ENCODE results near the gene DGKI.

Gene DGKI

GRCh38 chr7:137890449-137890921 lies 43.7 kb upstream of the DGKI start:
- Histone ChIP-seq H3K4me2 (ENCODE audit: low read length) (no peak overlapping the region), H2BK120ac (ENCODE audit: insufficient read depth, low read length, poor library complexity) (no peak overlapping the region), H3K27me3 (ENCODE audit: insufficient read depth, low read length) (no peaks in the 10 kb centered on the region), H3K9me3 (ENCODE audit: insufficient read depth, low read depth, low read length) (no peaks in the 10 kb centered on the region), H3K4ac (ENCODE audit: low read depth, low read length) (no peak overlapping the region), H4K8ac (ENCODE audit: low read depth, low read length) (no peak overlapping the region), H4K12ac (ENCODE audit: low read depth, low read length) (no peak overlapping the region), H2BK12ac (ENCODE audit: low read length) (no peak overlapping the region), H2AK5ac (ENCODE audit: low read length) (no peak overlapping the region), H3K18ac (ENCODE audit: low read length) (no peak overlapping the region), H3K27ac (ENCODE audit: low read depth, low read length) (no peak overlapping the region), H3K9ac (ENCODE audit: low read length) (no peak overlapping the region), H3K4me1 (ENCODE audit: control insufficient read depth in 1 of 2, insufficient read depth in 2 of 2, low read length in 2 of 2) (peaks cover 0 to 2% of the 10 kb centered on the region in 2 experiments), H3K23ac (ENCODE audit: low read length) (no peak overlapping the region), H3K79me2 (ENCODE audit: control insufficient read depth, insufficient read depth, low read length, poor library complexity) (no peaks in the 10 kb centered on the region), H3K4me3 (ENCODE audit: low read depth, low read length) (no peak overlapping the region), H4K91ac (ENCODE audit: low read depth, low read length) (no peak overlapping the region), H2BK5ac (ENCODE audit: low read depth, low read length, poor library complexity) (no peak overlapping the region), H3K79me1 (ENCODE audit: low read length) (no peaks in the 10 kb centered on the region), H3K36me3 (ENCODE audit: control insufficient read depth in 1 of 2, insufficient read depth in 2 of 2, low read length in 2 of 2) (peaks cover 34 to 53% of the 10 kb centered on the region in 2 experiments), H3K14ac (ENCODE audit: low read length) (no peak overlapping the region), H2AFZ (ENCODE audit: insufficient read depth, low read length, poor library complexity) (no peak overlapping the region)
- no peak for DNase-seq
- no CpG with 5 or more reads among the region's 3 CpGs for WGBS (ENCODE audit: extremely low coverage, insufficient coverage, insufficient read length)

DNA sequence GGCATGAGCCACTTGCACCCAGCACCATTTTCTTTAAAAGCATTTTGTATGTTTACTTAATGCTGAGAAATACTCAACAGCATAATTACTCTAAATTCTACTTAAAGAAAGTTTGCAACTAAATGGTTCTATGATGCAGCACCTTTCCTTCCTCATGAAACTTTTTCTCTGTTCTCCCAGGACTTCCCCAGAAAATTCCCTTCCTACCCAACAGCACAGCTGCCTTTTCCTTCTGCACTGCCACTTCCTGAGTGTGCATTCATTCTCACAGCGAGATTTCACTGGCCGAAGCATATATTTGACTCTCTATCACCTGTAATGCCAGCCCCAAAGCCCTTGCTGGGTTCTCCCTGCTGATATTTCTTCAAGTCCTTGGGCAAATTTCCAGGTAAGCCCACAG lies 41.5 kb upstream of the DGKI start:
- Histone ChIP-seq H3K9me3 (ENCODE audit: insufficient read depth, low read depth, low read length) (no peaks in the 10 kb centered on the region), H2AK5ac (ENCODE audit: low read length) (no peak overlapping the region), H4K8ac (ENCODE audit: low read depth, low read length) (no peak overlapping the region), H3K27ac (ENCODE audit: low read depth, low read length) (no peak overlapping the region), H3K36me3 (ENCODE audit: control insufficient read depth in 1 of 2, insufficient read depth in 2 of 2, low read length in 2 of 2) (peaks cover 35 to 53% of the 10 kb centered on the region in 2 experiments), H3K79me1 (ENCODE audit: low read length) (no peaks in the 10 kb centered on the region), H3K9ac (ENCODE audit: low read length) (no peak overlapping the region), H3K14ac (ENCODE audit: low read length) (no peak overlapping the region), H2BK5ac (ENCODE audit: low read depth, low read length, poor library complexity) (no peak overlapping the region), H3K4ac (ENCODE audit: low read depth, low read length) (no peak overlapping the region), H4K12ac (ENCODE audit: low read depth, low read length) (no peak overlapping the region), H3K79me2 (ENCODE audit: control insufficient read depth, insufficient read depth, low read length, poor library complexity) (no peaks in the 10 kb centered on the region), H3K4me3 (ENCODE audit: low read depth, low read length) (no peak overlapping the region), H4K91ac (ENCODE audit: low read depth, low read length) (no peak overlapping the region), H3K4me1 (ENCODE audit: control insufficient read depth in 1 of 2, insufficient read depth in 2 of 2, low read length in 2 of 2) (peaks cover 0 to 2% of the 10 kb centered on the region in 2 experiments), H3K23ac (ENCODE audit: low read length) (no peak overlapping the region), H2BK120ac (ENCODE audit: insufficient read depth, low read length, poor library complexity) (no peak overlapping the region), H3K18ac (ENCODE audit: low read length) (no peak overlapping the region), H2AFZ (ENCODE audit: insufficient read depth, low read length, poor library complexity) (no peak overlapping the region), H2BK12ac (ENCODE audit: low read length) (no peak overlapping the region), H3K4me2 (ENCODE audit: low read length) (no peak overlapping the region), H3K27me3 (ENCODE audit: insufficient read depth, low read length) (no peaks in the 10 kb centered on the region)
- no CpG with 5 or more reads among the region's 2 CpGs for WGBS (ENCODE audit: extremely low coverage, insufficient coverage, insufficient read length)
- no peak for DNase-seq

GRCh38 chr7:137886746-137887145 lies 40.0 kb upstream of the DGKI start:
- Histone ChIP-seq H3K36me3 (ENCODE audit: control insufficient read depth in 1 of 2, insufficient read depth in 2 of 2, low read length in 2 of 2) (peaks cover 38 to 61% of the 10 kb centered on the region in 2 experiments), H3K4me1 (ENCODE audit: control insufficient read depth in 1 of 2, insufficient read depth in 2 of 2, low read length in 2 of 2) (peaks cover 0 to 3% of the 10 kb centered on the region in 2 experiments), H4K8ac (ENCODE audit: low read depth, low read length) (no peak overlapping the region), H3K4me2 (ENCODE audit: low read length) (no peak overlapping the region), H3K9ac (ENCODE audit: low read length) (no peak overlapping the region), H4K12ac (ENCODE audit: low read depth, low read length) (no peak overlapping the region), H2AK5ac (ENCODE audit: low read length) (no peak overlapping the region), H4K91ac (ENCODE audit: low read depth, low read length) (no peak overlapping the region), H3K4ac (ENCODE audit: low read depth, low read length) (no peak overlapping the region), H3K79me2 (ENCODE audit: control insufficient read depth, insufficient read depth, low read length, poor library complexity) (no peaks in the 10 kb centered on the region), H3K27me3 (ENCODE audit: insufficient read depth, low read length) (no peaks in the 10 kb centered on the region), H2BK120ac (ENCODE audit: insufficient read depth, low read length, poor library complexity) (no peak overlapping the region), H3K9me3 (ENCODE audit: insufficient read depth, low read depth, low read length) (peaks cover 2% of the 10 kb centered on the region), H3K4me3 (ENCODE audit: low read depth, low read length) (no peak overlapping the region), H3K27ac (ENCODE audit: low read depth, low read length) (no peak overlapping the region), H3K79me1 (ENCODE audit: low read length) (no peaks in the 10 kb centered on the region), H3K23ac (ENCODE audit: low read length) (no peak overlapping the region), H2BK12ac (ENCODE audit: low read length) (no peak overlapping the region), H3K18ac (ENCODE audit: low read length) (no peak overlapping the region), H3K14ac (ENCODE audit: low read length) (no peak overlapping the region), H2BK5ac (ENCODE audit: low read depth, low read length, poor library complexity) (no peak overlapping the region), H2AFZ (ENCODE audit: insufficient read depth, low read length, poor library complexity) (no peak overlapping the region)
- no CpG with 5 or more reads among the region's 2 CpGs for WGBS (ENCODE audit: extremely low coverage, insufficient coverage, insufficient read length)
- DNase-seq: no peak

GRCh38 chr7:137886281-137886680 lies 39.5 kb upstream of the DGKI start:
- WGBS (ENCODE audit: extremely low coverage, insufficient coverage, insufficient read length): no CpG with 5 or more reads among the region's 3 CpGs
- H3K4me1 ChIP-seq (ENCODE audit: control insufficient read depth in 1 of 2, insufficient read depth in 2 of 2, low read length in 2 of 2): peaks cover 0 to 3% of the 10 kb centered on the region in 2 experiments

More at GRCh38 chr7:137886281-137886680, 39.5 kb upstream of the DGKI start:
- H2AK5ac ChIP-seq (ENCODE audit: low read length): no peak overlapping the region
- no peak overlapping the region for H3K23ac ChIP-seq (ENCODE audit: low read length)
- no peak overlapping the region for H3K18ac ChIP-seq (ENCODE audit: low read length)
- no peak overlapping the region for H3K27ac ChIP-seq (ENCODE audit: low read depth, low read length)
- no peak overlapping the region for H3K4me3 ChIP-seq (ENCODE audit: low read depth, low read length)
- no peak overlapping the region for H3K14ac ChIP-seq (ENCODE audit: low read length)
- H3K27me3 ChIP-seq (ENCODE audit: insufficient read depth, low read length): no peaks in the 10 kb centered on the region
- H4K8ac ChIP-seq (ENCODE audit: low read depth, low read length): no peak overlapping the region
- H3K9ac ChIP-seq (ENCODE audit: low read length): no peak overlapping the region
- H2BK5ac ChIP-seq (ENCODE audit: low read depth, low read length, poor library complexity): no peak overlapping the region
- DNase-seq: no peak
- H3K79me1 ChIP-seq (ENCODE audit: low read length): no peaks in the 10 kb centered on the region
- H3K4me2 ChIP-seq (ENCODE audit: low read length): no peak overlapping the region
- H3K79me2 ChIP-seq (ENCODE audit: control insufficient read depth, insufficient read depth, low read length, poor library complexity): no peaks in the 10 kb centered on the region
- H2BK12ac ChIP-seq (ENCODE audit: low read length): no peak overlapping the region
- peaks cover 2% of the 10 kb centered on the region for H3K9me3 ChIP-seq (ENCODE audit: insufficient read depth, low read depth, low read length)
- no peak overlapping the region for H2BK120ac ChIP-seq (ENCODE audit: insufficient read depth, low read length, poor library complexity)
- H3K4ac ChIP-seq (ENCODE audit: low read depth, low read length): no peak overlapping the region
- no peak overlapping the region for H4K91ac ChIP-seq (ENCODE audit: low read depth, low read length)
- peaks cover 40 to 63% of the 10 kb centered on the region in 2 experiments for H3K36me3 ChIP-seq (ENCODE audit: control insufficient read depth in 1 of 2, insufficient read depth in 2 of 2, low read length in 2 of 2)
- H4K12ac ChIP-seq (ENCODE audit: low read depth, low read length): no peak overlapping the region
- H2AFZ ChIP-seq (ENCODE audit: insufficient read depth, low read length, poor library complexity): no peak overlapping the region

All from trophoblast cell (in vitro differentiated cells and primary cell).